Activated CD8-positive, alpha-beta memory T cell treated with anti-CD3 and anti-CD28 coated beads, Interleukin-2, amount 10 ng/mL, durations not matched to agents 7 days and 5 days (primary cell): ENCODE data around the gene UNC5B. TPM values are rescaled to one million over a fixed set of nuclear protein-coding genes. Genes with fewer than 3 reads are reported as not detected.

Experiments used
- ATAC-seq: fragments of 150-1000 bp; cut with Tn5 transposase; one replicate; pipeline ENCODE4 v1.10.0; 2021; ENCODE audit warnings: moderate library complexity
- CTCF ChIA-PET: fragments of 350-600 bp; sonication (Branson Sonifier 250); formaldehyde crosslinking; loops from one replicate; lab custom pipeline; 2021; ENCODE audit warnings: antibody characterized with exemption; lab: Charles Lee
- DNase-seq: peaks from one replicate; pipeline ENCODE4 v3.0.0-alpha.2; 2020
- H3K27ac Mint-ChIP-seq: one replicate; pipeline ENCODE4 v1.8.0; 2021; ENCODE audit warnings: mild to moderate bottlenecking, mixed read lengths
- H3K27me3 Mint-ChIP-seq: one replicate; pipeline ENCODE4 v1.8.0; 2021; ENCODE audit warnings: mixed read lengths
- H3K36me3 Mint-ChIP-seq: one replicate; pipeline ENCODE4 v1.8.0; 2021; ENCODE audit warnings: mild to moderate bottlenecking, mixed read lengths
- H3K4me1 Mint-ChIP-seq: one replicate; pipeline ENCODE4 v1.8.0; 2021; ENCODE audit warnings: mixed read lengths
- H3K4me3 Mint-ChIP-seq: one replicate; pipeline ENCODE4 v1.8.0; 2021; ENCODE audit warnings: mild to moderate bottlenecking, moderate library complexity, mixed read lengths
- H3K9me3 Mint-ChIP-seq: one replicate; pipeline ENCODE4 v1.8.0; 2022; ENCODE audit warnings: low read depth, mixed read lengths
- total RNA-seq, 2 experiments: library from RNA; stranded (reverse); gene quantifications; one replicate each; pipeline ENCODE4 v1.2.3, GENCODE V29; 2021

Gene UNC5B
- total RNA-seq, 2 experiments from 2014 or later, result 0.06 TPM; not detected in 1

GRCh38 chr10:71324743-71325142, 112.4 kb downstream of the UNC5B start:
- no peak overlapping the region for H3K27ac Mint-ChIP-seq
- DNase-seq (no peak), ATAC-seq (no peak)
- H3K9me3 Mint-ChIP-seq, result no peaks in the 10 kb centered on the region
- H3K27me3 Mint-ChIP-seq, result no peaks in the 10 kb centered on the region
- H3K4me3 Mint-ChIP-seq, result no peak overlapping the region
- H3K36me3 Mint-ChIP-seq, result peaks cover 6% of the 10 kb centered on the region
- H3K4me1 Mint-ChIP-seq, result peaks cover 13% of the 10 kb centered on the region
- CTCF ChIA-PET, result interaction anchor here (2.6 to 2.8 kb wide), 2 partner anchors 10 to 245 kb away, joined by 7 to 9 read pairs; no protein-coding TSS in a partner anchor

GRCh38 chr10:71325267-71325666, 112.9 kb downstream of the UNC5B start:
- Mint-ChIP-seq H3K27me3 (no peaks in the 10 kb centered on the region), H3K4me3 (no peak overlapping the region), H3K27ac (no peak overlapping the region), H3K9me3 (no peaks in the 10 kb centered on the region), H3K4me1 (peaks cover 11% of the 10 kb centered on the region), H3K36me3 (peaks cover 6% of the 10 kb centered on the region)
- DNase-seq (no peak), ATAC-seq (no peak)
- CTCF ChIA-PET, result no interaction called here

DNA sequence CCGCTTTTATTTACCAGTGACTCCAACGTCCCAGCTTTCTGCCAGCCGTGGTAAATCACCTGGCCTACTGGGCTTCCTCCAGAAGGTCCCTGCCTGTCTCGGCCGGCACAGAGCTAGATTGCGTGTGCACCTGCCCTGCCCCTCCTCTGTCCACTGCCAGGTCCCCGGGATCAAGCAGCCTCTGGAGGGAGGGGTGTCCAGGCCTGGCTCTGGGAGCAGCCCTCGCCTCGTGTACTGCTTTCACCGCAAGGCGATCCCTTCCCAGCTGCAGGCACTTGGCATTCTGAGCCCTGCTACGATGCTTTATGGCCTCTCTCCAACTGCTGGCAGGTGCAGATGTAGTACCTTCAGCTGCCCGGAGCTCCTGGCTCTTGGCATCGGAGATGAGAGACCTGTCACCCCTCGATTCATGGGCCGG, 114.1 kb downstream of the UNC5B start:
- DNase-seq, result no peak
- no peaks in the 10 kb centered on the region for H3K9me3 Mint-ChIP-seq
- no peak for ATAC-seq
- H3K4me3 Mint-ChIP-seq, result no peak overlapping the region
- peaks cover 10% of the 10 kb centered on the region for H3K4me1 Mint-ChIP-seq
- CTCF ChIA-PET, result interaction anchor here (0.7 kb wide), 1 partner anchor 18 kb away, joined by 3 read pairs; no protein-coding TSS in a partner anchor
- H3K27ac Mint-ChIP-seq, result no peak overlapping the region
- H3K27me3 Mint-ChIP-seq, result no peaks in the 10 kb centered on the region
- peaks cover 6% of the 10 kb centered on the region for H3K36me3 Mint-ChIP-seq

DNA sequence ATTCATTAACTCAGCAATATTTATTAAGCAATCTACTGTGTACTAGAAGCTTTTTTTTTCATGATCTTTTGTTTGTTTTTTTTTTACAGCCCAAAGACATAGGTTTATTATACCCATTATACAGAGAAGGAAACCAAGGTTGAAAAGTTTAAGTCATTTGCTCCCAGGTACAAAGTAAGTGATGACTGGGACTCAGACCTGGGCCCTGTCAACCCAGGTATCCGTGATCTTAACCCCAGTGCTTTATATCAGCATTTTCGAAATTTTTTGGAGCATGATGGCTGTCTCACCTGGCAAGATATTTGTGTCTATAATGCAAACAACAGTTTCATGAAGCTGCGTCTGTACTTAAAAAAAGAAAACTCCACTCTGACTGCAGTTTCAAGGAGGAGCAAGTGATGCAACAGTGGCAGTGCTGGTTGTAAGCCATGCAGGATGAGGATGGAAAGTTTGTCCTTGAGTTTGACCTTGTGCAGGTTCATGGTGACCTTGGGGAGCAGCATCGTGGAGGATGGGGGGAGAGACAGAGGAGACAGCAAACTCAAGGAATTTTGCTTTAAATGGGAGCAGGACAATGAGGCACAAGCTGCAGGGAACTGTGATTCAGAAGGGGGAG, 118.5 kb downstream of the UNC5B start:
- no peak for ATAC-seq
- CTCF ChIA-PET, result interaction anchor here (1.2 kb wide), 1 partner anchor 53 kb away, joined by 3 read pairs; no protein-coding TSS in a partner anchor
- Mint-ChIP-seq H3K27me3 (no peaks in the 10 kb centered on the region), H3K27ac (no peak overlapping the region), H3K36me3 (no peaks in the 10 kb centered on the region), H3K4me1 (no peaks in the 10 kb centered on the region), H3K4me3 (no peak overlapping the region), H3K9me3 (no peaks in the 10 kb centered on the region)
- DNase-seq, result no peak

GRCh38 chr10:71331736-71332135, 119.4 kb downstream of the UNC5B start:
- no peaks in the 10 kb centered on the region for H3K27me3 Mint-ChIP-seq
- H3K9me3 Mint-ChIP-seq, result no peaks in the 10 kb centered on the region
- H3K27ac Mint-ChIP-seq, result no peak overlapping the region
- H3K4me1 Mint-ChIP-seq, result no peaks in the 10 kb centered on the region
- H3K4me3 Mint-ChIP-seq, result no peak overlapping the region
- ATAC-seq (no peak), DNase-seq (no peak)
- CTCF ChIA-PET, result no interaction called here
- no peaks in the 10 kb centered on the region for H3K36me3 Mint-ChIP-seq

DNA sequence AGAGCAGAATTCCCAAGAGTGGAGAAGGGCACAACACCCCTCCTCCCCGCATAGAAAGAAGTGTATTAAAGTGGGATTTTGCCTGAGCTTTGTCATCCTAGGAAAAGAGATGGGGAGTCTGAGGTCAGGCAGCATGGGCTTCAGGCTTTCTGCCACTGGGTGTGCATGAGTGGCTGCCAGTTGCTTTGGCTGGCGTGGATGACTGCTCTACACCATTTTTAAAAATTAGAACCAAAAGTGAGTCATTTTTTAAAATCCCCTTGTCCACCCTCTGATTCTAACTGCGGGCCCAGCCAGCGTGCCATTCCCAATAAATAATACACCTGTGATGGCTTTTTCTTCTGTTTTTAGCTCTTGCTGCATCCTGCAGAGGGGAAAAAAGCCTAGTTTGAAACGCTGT, 120.1 kb downstream of the UNC5B start:
- Mint-ChIP-seq H3K27me3 (no peaks in the 10 kb centered on the region), H3K27ac (no peak overlapping the region), H3K36me3 (no peaks in the 10 kb centered on the region), H3K4me1 (no peaks in the 10 kb centered on the region), H3K9me3 (no peaks in the 10 kb centered on the region), H3K4me3 (no peak overlapping the region)
- CTCF ChIA-PET, result no interaction called here
- no peak for DNase-seq
- no peak for ATAC-seq

GRCh38 chr10:71333129-71333887, 120.9 kb downstream of the UNC5B start:
- Mint-ChIP-seq H3K4me3 (no peak overlapping the region), H3K27me3 (no peaks in the 10 kb centered on the region), H3K27ac (no peak overlapping the region), H3K9me3 (no peaks in the 10 kb centered on the region), H3K36me3 (no peaks in the 10 kb centered on the region), H3K4me1 (no peaks in the 10 kb centered on the region)
- ATAC-seq (no peak), DNase-seq (no peak)
- CTCF ChIA-PET, result interaction anchor here (1.3 kb wide), 1 partner anchor 51 kb away, joined by 3 read pairs; no protein-coding TSS in a partner anchor

DNA sequence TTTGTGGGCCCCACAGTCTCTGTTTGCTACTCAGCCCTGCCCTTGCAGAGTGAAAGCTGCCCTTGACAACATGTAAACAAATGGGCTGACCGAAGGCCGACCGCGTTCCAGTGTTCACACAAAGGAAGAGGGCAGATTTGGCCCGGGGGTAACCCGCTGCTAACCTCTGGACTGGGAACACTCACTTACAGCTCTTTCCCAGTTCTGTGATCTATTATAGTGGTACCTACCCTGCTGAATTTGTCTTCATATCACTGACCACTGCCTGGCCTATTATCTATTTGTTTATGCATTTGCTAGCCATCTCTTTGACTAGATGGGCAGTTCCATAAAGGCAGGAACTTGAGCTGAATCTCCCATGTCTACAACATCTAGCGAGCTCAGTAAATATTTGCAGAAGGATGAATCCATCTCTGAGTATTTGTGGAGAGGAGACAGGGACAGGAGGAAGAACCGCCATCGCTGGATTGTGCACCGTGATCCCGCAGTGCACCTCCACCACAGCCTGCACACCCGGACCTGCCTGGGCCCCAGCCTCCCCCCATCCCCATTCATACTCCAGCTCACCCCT, 121.9 kb downstream of the UNC5B start:
- Mint-ChIP-seq H3K27ac (no peak overlapping the region), H3K9me3 (no peaks in the 10 kb centered on the region), H3K4me3 (no peak overlapping the region), H3K4me1 (no peaks in the 10 kb centered on the region), H3K27me3 (no peaks in the 10 kb centered on the region), H3K36me3 (no peaks in the 10 kb centered on the region)
- DNase-seq, result no peak
- CTCF ChIA-PET, result interaction anchor here (1.2 to 1.3 kb wide), 2 partner anchors 50 to 64 kb away, joined by 3 read pairs; no protein-coding TSS in a partner anchor
- no peak for ATAC-seq

GRCh38 chr10:71335173-71335708, 122.9 kb downstream of the UNC5B start:
- Mint-ChIP-seq H3K9me3 (no peaks in the 10 kb centered on the region), H3K4me1 (no peaks in the 10 kb centered on the region), H3K4me3 (no peak overlapping the region), H3K27me3 (no peaks in the 10 kb centered on the region), H3K36me3 (no peaks in the 10 kb centered on the region), H3K27ac (no peak overlapping the region)
- no peak for ATAC-seq
- DNase-seq, result no peak
- CTCF ChIA-PET, result interaction anchor here (1.1 to 1.2 kb wide), 2 partner anchors 16 to 65 kb away, joined by 3 read pairs; partner anchors contain the start of gene SLC29A3

GRCh38 chr10:71336632-71337031, 124.3 kb downstream of the UNC5B start:
- CTCF ChIA-PET, result no interaction called here
- no peaks in the 10 kb centered on the region for H3K27me3 Mint-ChIP-seq
- H3K9me3 Mint-ChIP-seq, result no peaks in the 10 kb centered on the region
- DNase-seq (no peak), ATAC-seq (no peak)
- H3K27ac Mint-ChIP-seq, result no peak overlapping the region
- no peak overlapping the region for H3K4me3 Mint-ChIP-seq
- H3K36me3 Mint-ChIP-seq, result no peaks in the 10 kb centered on the region
- H3K4me1 Mint-ChIP-seq, result no peaks in the 10 kb centered on the region

- H3K9me3 Mint-ChIP-seq, result no peaks in the 10 kb centered on the region
- DNase-seq (no peak), ATAC-seq (no peak)
- H3K27me3 Mint-ChIP-seq, result no peaks in the 10 kb centered on the region
- H3K4me1 Mint-ChIP-seq, result no peaks in the 10 kb centered on the region
- no peaks in the 10 kb centered on the region for H3K36me3 Mint-ChIP-seq
- H3K27ac Mint-ChIP-seq, result no peak overlapping the region
- H3K4me3 Mint-ChIP-seq, result no peak overlapping the region
- CTCF ChIA-PET, result no interaction called here
These were observed 124.9 kb downstream of the UNC5B start for GRCh38 chr10:71337219-71337701.

DNA sequence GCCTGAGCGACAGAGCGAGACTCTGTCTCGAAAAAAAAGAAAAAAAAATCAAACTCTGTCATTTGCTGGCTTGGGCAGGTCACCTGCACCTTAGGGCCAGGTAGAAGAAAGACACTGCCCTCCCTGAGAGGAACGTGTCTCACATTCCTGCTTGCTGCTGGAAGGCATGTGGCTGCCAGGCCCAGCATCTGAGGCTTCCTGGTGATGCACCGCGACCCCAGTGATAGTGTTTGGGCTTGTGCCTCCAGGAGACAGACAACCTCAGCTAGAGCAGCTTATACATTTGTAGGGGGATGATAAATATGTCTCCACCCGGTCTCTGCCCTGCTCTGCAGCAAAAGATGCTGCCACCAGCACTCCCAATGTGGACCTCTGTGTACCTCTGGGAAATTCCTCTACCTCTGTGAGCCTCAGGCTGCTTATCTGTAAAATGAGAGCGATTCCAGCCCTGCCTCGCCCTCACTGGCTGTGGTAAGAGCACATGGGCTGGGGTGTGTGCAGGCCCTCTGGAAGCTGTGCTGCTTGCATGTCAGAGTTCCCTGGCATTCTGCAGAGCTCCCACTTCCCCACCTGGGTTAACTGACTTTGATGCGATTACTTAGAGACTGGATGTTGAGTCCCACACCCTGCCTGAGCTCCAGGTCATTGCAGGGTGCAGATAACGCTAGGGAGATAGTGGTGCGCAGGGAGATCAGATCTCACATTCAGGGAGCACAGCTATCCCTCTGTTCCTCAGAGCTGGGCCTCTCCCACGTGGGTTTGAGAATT, 126.5 kb downstream of the UNC5B start:
- no peak overlapping the region for H3K4me3 Mint-ChIP-seq
- no peak for ATAC-seq
- CTCF ChIA-PET, result no interaction called here
- H3K27me3 Mint-ChIP-seq, result no peaks in the 10 kb centered on the region
- H3K4me1 Mint-ChIP-seq, result no peaks in the 10 kb centered on the region
- H3K27ac Mint-ChIP-seq, result no peak overlapping the region
- H3K9me3 Mint-ChIP-seq, result no peaks in the 10 kb centered on the region
- no peaks in the 10 kb centered on the region for H3K36me3 Mint-ChIP-seq
- DNase-seq, result no peak
